Measurements from ENCODE around the gene PAPSS2.

PAPSS2 gene

GRCh38 chr10:87684001-87684638, 24.4 kb downstream of the PAPSS2 start:
- Histone ChIP-seq H3K4me3 (ENCODE audit: insufficient read depth, low read depth, low read length) (no peak overlapping the region), H3K27me3 (ENCODE audit: control insufficient read depth, insufficient read depth, low read length, poor library complexity, severe bottlenecking) (no peaks in the 10 kb centered on the region), H3K36me3 (ENCODE audit: control insufficient read depth, insufficient read depth, low read length) (no peaks in the 10 kb centered on the region), H3K4me1 (ENCODE audit: control insufficient read depth, insufficient read depth, low read length) (no peaks in the 10 kb centered on the region), H3K9me3 (ENCODE audit: control insufficient read depth, low read length) (no peaks in the 10 kb centered on the region), H3K27ac (ENCODE audit: insufficient read depth, low read depth, low read length, poor library complexity, severe bottlenecking) (no peak overlapping the region)
- WGBS, 2 experiments, result 66 to 67% methylated on average over 7 of the region's 7 CpGs

- Histone ChIP-seq H3K36me3 (ENCODE audit: control insufficient read depth, insufficient read depth, low read length) (no peaks in the 10 kb centered on the region), H3K4me3 (ENCODE audit: insufficient read depth, low read depth, low read length) (no peak overlapping the region), H3K27me3 (ENCODE audit: control insufficient read depth, insufficient read depth, low read length, poor library complexity, severe bottlenecking) (no peaks in the 10 kb centered on the region), H3K9me3 (ENCODE audit: control insufficient read depth, low read length) (no peaks in the 10 kb centered on the region), H3K27ac (ENCODE audit: insufficient read depth, low read depth, low read length, poor library complexity, severe bottlenecking) (no peak overlapping the region), H3K4me1 (ENCODE audit: control insufficient read depth, insufficient read depth, low read length) (no peaks in the 10 kb centered on the region)
- WGBS, 2 experiments, result 96 to 98% methylated on average over 5 of the region's 5 CpGs
Observed at GRCh38 chr10:87685832-87686574, 26.3 kb downstream of the PAPSS2 start.

GRCh38 chr10:87691506-87692070, 31.9 kb downstream of the PAPSS2 start:
- H3K9me3 ChIP-seq (ENCODE audit: control insufficient read depth, low read length), result no peaks in the 10 kb centered on the region
- H3K27me3 ChIP-seq (ENCODE audit: control insufficient read depth, insufficient read depth, low read length, poor library complexity, severe bottlenecking), result no peaks in the 10 kb centered on the region
- H3K4me1 ChIP-seq (ENCODE audit: control insufficient read depth, insufficient read depth, low read length), result no peaks in the 10 kb centered on the region
- no peak overlapping the region for H3K27ac ChIP-seq (ENCODE audit: insufficient read depth, low read depth, low read length, poor library complexity, severe bottlenecking)
- H3K4me3 ChIP-seq (ENCODE audit: insufficient read depth, low read depth, low read length), result no peak overlapping the region
- H3K36me3 ChIP-seq (ENCODE audit: control insufficient read depth, insufficient read depth, low read length), result no peaks in the 10 kb centered on the region
- 90 to 99% methylated on average over 3 of the region's 3 CpGs for WGBS, 2 experiments

GRCh38 chr10:87692956-87693484, 33.3 kb downstream of the PAPSS2 start:
- H3K27ac ChIP-seq (ENCODE audit: insufficient read depth, low read depth, low read length, poor library complexity, severe bottlenecking), result no peak overlapping the region
- H3K36me3 ChIP-seq (ENCODE audit: control insufficient read depth, insufficient read depth, low read length), result no peaks in the 10 kb centered on the region
- WGBS, 2 experiments, result 89 to 97% methylated on average over 1 to 3 of the region's 3 CpGs

DNA sequence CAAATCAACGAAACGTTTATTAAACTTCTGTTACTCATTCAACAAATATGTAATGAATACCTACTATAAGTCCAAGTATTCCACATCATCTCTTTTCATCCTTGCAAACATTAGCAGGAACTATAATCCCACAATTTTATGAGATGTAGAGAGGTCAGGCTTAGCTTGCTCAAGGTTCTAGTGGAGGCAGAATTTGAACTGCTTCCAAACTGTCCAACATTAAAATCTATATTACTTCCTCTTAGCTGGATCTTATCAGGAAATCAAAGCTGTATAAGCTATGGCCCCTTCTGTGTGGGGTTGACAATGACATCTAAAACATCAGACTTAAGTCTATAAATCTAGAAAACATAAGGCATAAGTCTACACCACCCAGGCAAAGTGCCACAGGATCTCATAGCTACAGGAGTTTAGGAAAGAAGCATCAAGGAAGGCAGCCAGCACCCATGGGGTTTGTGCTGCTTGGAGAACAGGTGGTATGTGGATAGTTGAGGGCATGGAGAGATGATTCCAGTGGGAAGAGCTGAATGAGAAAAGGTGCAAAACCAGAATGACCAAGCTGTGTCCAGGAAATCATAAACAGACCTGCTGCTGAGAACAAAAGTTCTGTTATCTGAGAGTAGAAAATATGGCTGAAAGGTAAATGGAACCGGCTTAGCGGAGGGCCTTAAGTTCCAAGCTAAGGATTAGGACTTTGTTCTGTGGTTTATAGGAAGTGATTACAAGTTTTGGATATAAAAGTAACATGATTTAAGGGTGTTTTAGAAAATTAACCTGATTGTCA, 34.5 kb downstream of the PAPSS2 start:
- no peaks in the 10 kb centered on the region for H3K9me3 ChIP-seq (ENCODE audit: control insufficient read depth, low read length)
- H3K27me3 ChIP-seq (ENCODE audit: control insufficient read depth, insufficient read depth, low read length, poor library complexity, severe bottlenecking), result no peaks in the 10 kb centered on the region
- H3K4me3 ChIP-seq (ENCODE audit: insufficient read depth, low read depth, low read length), result no peak overlapping the region
- H3K36me3 ChIP-seq (ENCODE audit: control insufficient read depth, insufficient read depth, low read length), result no peaks in the 10 kb centered on the region
- H3K4me1 ChIP-seq (ENCODE audit: control insufficient read depth, insufficient read depth, low read length), result no peaks in the 10 kb centered on the region
- 89 to 96% methylated on average over 4 of the region's 4 CpGs for WGBS, 2 experiments
- H3K27ac ChIP-seq (ENCODE audit: insufficient read depth, low read depth, low read length, poor library complexity, severe bottlenecking), result no peak overlapping the region

More at GRCh38 chr10:87692956-87693484, 33.3 kb downstream of the PAPSS2 start:
- Histone ChIP-seq H3K9me3 (ENCODE audit: control insufficient read depth, low read length) (no peaks in the 10 kb centered on the region), H3K4me3 (ENCODE audit: insufficient read depth, low read depth, low read length) (no peak overlapping the region), H3K4me1 (ENCODE audit: control insufficient read depth, insufficient read depth, low read length) (no peaks in the 10 kb centered on the region), H3K27me3 (ENCODE audit: control insufficient read depth, insufficient read depth, low read length, poor library complexity, severe bottlenecking) (no peaks in the 10 kb centered on the region)

DNA sequence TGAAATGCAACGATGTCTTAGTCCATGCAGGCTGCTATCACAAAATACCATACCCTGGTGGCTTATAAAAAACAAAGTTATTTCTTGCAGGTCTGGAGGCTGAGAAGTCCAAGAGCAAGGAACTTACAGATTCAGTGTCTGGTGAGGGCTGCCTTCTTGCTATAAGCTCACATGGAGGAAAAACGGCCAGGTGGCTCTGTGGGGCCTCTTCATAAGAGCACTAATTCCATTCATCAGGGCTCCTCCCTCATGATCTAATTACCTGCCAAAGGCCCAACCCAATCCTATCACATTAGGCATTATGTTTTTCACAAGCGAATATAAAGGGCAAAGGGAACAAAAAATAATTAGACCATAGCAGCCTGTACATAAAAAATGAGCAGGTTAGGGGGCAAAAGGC, 35.4 kb downstream of the PAPSS2 start:
- 88 to 93% methylated on average over 3 of the region's 3 CpGs for WGBS, 2 experiments
- no peaks in the 10 kb centered on the region for H3K9me3 ChIP-seq (ENCODE audit: control insufficient read depth, low read length)
- H3K27ac ChIP-seq (ENCODE audit: insufficient read depth, low read depth, low read length, poor library complexity, severe bottlenecking), result no peak overlapping the region
- H3K4me1 ChIP-seq (ENCODE audit: control insufficient read depth, insufficient read depth, low read length), result no peaks in the 10 kb centered on the region
- H3K27me3 ChIP-seq (ENCODE audit: control insufficient read depth, insufficient read depth, low read length, poor library complexity, severe bottlenecking), result no peaks in the 10 kb centered on the region
- no peak overlapping the region for H3K4me3 ChIP-seq (ENCODE audit: insufficient read depth, low read depth, low read length)
- H3K36me3 ChIP-seq (ENCODE audit: control insufficient read depth, insufficient read depth, low read length), result no peaks in the 10 kb centered on the region

- WGBS, 2 experiments, result 93 to 94% methylated on average over 11 of the region's 11 CpGs
- no peaks in the 10 kb centered on the region for H3K9me3 ChIP-seq (ENCODE audit: control insufficient read depth, low read length)
- H3K27ac ChIP-seq (ENCODE audit: insufficient read depth, low read depth, low read length, poor library complexity, severe bottlenecking), result no peak overlapping the region
- H3K36me3 ChIP-seq (ENCODE audit: control insufficient read depth, insufficient read depth, low read length), result no peaks in the 10 kb centered on the region
- no peaks in the 10 kb centered on the region for H3K4me1 ChIP-seq (ENCODE audit: control insufficient read depth, insufficient read depth, low read length)
- H3K4me3 ChIP-seq (ENCODE audit: insufficient read depth, low read depth, low read length), result no peak overlapping the region
- H3K27me3 ChIP-seq (ENCODE audit: control insufficient read depth, insufficient read depth, low read length, poor library complexity, severe bottlenecking), result no peaks in the 10 kb centered on the region
Observed at GRCh38 chr10:87696922-87697745, 37.5 kb downstream of the PAPSS2 start.

DNA sequence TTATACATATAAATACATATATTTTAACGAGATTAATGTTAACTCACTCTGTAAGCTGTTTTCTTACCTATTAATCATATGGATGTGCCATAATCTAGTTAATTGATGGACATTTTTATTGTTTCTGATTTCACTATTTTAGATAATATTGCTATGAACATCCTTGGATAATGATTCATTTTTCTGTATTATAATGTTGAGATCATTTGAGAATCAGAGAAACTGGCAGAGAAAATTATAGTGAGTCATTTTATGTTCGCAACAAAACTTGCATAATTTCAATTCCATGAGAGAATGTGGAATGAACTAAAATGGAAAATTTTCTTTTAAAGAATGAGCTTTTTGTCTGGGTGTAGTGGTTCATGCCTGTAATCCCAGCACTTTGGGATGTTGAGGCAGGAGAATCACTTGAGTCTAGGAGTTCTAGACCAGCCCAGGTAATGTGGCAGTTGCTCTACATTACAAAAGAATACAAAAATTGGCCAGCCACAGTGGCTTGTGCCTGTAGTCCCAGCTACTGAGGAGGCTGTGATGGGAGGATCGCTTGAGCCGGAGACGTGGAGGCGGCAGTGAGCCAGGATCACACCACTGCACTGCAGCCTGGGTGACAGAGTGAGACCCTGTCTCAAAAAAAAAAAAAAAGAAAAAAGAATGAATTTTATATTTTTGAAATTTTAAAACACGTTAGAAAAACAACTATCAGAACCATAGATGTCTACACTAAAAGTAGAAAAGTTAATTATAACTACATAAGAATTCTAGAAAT, 40.5 kb downstream of the PAPSS2 start:
- no peaks in the 10 kb centered on the region for H3K9me3 ChIP-seq (ENCODE audit: control insufficient read depth, low read length)
- no peak overlapping the region for H3K4me3 ChIP-seq (ENCODE audit: insufficient read depth, low read depth, low read length)
- 95 to 99% methylated on average over 5 of the region's 7 CpGs for WGBS, 2 experiments
- H3K27ac ChIP-seq (ENCODE audit: insufficient read depth, low read depth, low read length, poor library complexity, severe bottlenecking), result no peak overlapping the region
- no peaks in the 10 kb centered on the region for H3K27me3 ChIP-seq (ENCODE audit: control insufficient read depth, insufficient read depth, low read length, poor library complexity, severe bottlenecking)
- H3K36me3 ChIP-seq (ENCODE audit: control insufficient read depth, insufficient read depth, low read length), result no peaks in the 10 kb centered on the region
- no peaks in the 10 kb centered on the region for H3K4me1 ChIP-seq (ENCODE audit: control insufficient read depth, insufficient read depth, low read length)
